ENCODE data around the gene NUFIP2. TPM values are rescaled to one million over a fixed set of nuclear protein-coding genes. Genes with fewer than 3 reads are reported as not detected.

NUFIP2 gene
- total RNA-seq, 1 experiment from 2014 or later = 106 TPM

DNA sequence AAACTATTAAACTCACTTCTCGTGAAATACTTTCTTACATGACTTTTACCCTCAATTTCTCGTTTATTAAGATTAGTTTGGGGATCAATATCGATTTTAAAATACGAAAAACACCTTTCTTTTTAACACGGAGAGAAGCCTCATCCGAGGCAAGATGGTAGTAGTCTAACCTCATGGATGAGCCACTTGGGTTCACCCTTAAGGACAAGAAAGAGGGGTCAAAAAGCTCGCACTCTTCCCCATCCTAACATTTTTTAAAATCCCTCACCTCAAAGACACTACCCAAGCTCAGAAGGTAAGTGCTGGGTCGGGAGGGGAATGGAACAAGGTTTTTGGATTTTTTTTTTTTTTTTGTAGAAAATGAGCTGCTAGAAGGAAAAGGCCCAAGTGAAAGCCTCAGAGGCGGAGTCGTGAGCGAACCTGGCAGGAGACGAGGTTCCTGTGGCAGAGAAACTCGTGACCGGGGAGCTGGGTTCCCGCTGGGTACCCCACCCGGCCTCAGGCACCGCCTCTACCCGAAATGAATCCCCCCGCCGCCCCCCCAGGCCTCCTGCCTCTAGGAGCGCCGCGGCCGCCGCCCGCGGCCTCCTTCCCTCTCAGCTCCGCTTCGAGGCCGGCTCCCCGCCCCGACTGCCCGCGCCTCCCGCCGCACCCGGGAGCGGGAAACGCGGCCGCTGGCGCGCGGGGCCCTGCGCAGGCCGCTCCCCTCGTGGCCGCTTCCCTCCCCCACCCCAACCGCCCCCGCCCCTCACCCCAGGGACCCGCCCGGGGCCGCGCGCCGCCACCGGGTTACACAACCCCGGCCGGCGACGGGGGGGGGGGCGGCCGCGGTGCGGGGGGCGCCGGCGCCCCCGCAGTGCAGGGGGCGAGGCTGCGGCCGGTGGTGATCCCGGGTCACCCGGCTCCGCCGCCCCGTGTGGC, 1.6 kb downstream of the NUFIP2 start:
- DNase-seq (ENCODE audit: low read depth, low spot score) = no peak
- intact Hi-C loops (cut with micrococcal nuclease; ENCODE audit: unreplicated experiment) (loop anchor here (5.0 kb wide), 1 partner anchor 100 kb away; the partner anchor contains the start of gene TAOK1), in situ Hi-C loops (cut with HindIII; ENCODE audit: low pct_unique_long_range_greater_than_20kb, low sequenced_read_pairs) (no loop called here)
- Histone ChIP-seq H3K27me3 (ENCODE audit: control insufficient read depth, insufficient read depth, low read length) (no peaks in the 10 kb centered on the region), H3K9me3 (ENCODE audit: control insufficient read depth, insufficient read depth, low read depth, low read length) (no peaks in the 10 kb centered on the region), H3K36me3 (ENCODE audit: control insufficient read depth, insufficient read depth, low read length) (peaks cover 21% of the 10 kb centered on the region), H3K4me1 (ENCODE audit: control insufficient read depth, insufficient read depth, low read length) (peaks cover 24% of the 10 kb centered on the region; the same call in 1 of the 2 replicates), H3K27ac (ENCODE audit: low read length) (peak overlapping the region; percentile 97), H3K4me3 (ENCODE audit: low read depth in 2 of 2, low read length in 2 of 2) (peak overlapping the region; percentile 85 to 96)
- no TSS peak for BruUV-seq (replicated peaks)
- TF ChIP-seq POLR2AphosphoS5 (IDR thresholded peaks at IDR 0.05; ENCODE audit: low read depth, low read length) (no peak), TCF7L2 (IDR thresholded peaks at IDR 0.05; ENCODE audit: low read depth, low read length) (no peak), REST (IDR thresholded peaks at IDR 0.05; ENCODE audit: insufficient read depth in 1 of 2, low read depth in 2 of 2, low read length in 1 of 2) (no peak), SIN3A (IDR thresholded peaks at IDR 0.05; ENCODE audit: borderline replicate concordance, insufficient read depth, low read depth, low read length) (no peak; the same call in 1 of the 2 replicates)
- TF ChIP-seq, protein P1, sequence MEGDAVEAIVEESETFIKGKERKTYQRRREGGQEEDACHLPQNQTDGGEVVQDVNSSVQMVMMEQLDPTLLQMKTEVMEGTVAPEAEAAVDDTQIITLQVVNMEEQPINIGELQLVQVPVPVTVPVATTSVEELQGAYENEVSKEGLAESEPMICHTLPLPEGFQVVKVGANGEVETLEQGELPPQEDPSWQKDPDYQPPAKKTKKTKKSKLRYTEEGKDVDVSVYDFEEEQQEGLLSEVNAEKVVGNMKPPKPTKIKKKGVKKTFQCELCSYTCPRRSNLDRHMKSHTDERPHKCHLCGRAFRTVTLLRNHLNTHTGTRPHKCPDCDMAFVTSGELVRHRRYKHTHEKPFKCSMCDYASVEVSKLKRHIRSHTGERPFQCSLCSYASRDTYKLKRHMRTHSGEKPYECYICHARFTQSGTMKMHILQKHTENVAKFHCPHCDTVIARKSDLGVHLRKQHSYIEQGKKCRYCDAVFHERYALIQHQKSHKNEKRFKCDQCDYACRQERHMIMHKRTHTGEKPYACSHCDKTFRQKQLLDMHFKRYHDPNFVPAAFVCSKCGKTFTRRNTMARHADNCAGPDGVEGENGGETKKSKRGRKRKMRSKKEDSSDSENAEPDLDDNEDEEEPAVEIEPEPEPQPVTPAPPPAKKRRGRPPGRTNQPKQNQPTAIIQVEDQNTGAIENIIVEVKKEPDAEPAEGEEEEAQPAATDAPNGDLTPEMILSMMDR (IDR thresholded peaks at IDR 0.05) = no peak
- POLR2A ChIA-PET = interaction anchor here (0.7 kb wide), 1 partner anchor 145 kb away, joined by 7 read pairs; no protein-coding TSS in a partner anchor
- ATAC-seq = peak; percentile 8
- CTCF ChIA-PET = interaction anchor here (0.6 to 1.1 kb wide), 5 partner anchors 17 to 298 kb away, joined by 3 to 8 read pairs (median 5); no protein-coding TSS in a partner anchor

- CTCF ChIA-PET = interaction anchor here (0.5 to 1.5 kb wide), 10 partner anchors 25 to 301 kb away, joined by 3 to 10 read pairs (median 4); partner anchors contain the start of genes CRYBA1 and MYO18A
- TSS peak; percentile 59 for BruUV-seq (replicated peaks)
- H3K9me3 ChIP-seq (ENCODE audit: control insufficient read depth, insufficient read depth, low read depth, low read length) = no peaks in the 10 kb centered on the region
- TF ChIP-seq REST (IDR thresholded peaks at IDR 0.05; ENCODE audit: insufficient read depth in 1 of 2, low read depth in 2 of 2, low read length in 1 of 2) = no peak
- no peak for TF ChIP-seq SIN3A (IDR thresholded peaks at IDR 0.05; ENCODE audit: borderline replicate concordance, insufficient read depth, low read depth, low read length)
- TF ChIP-seq POLR2AphosphoS5 (IDR thresholded peaks at IDR 0.05; ENCODE audit: low read depth, low read length) = 0 out of 2 replicates have a peak, but pooled peaks have one; percentile 15
- no peak for TF ChIP-seq TCF7L2 (IDR thresholded peaks at IDR 0.05; ENCODE audit: low read depth, low read length)
- TF ChIP-seq, protein P1 (IDR thresholded peaks at IDR 0.05) = peak; percentile 70; the same call in 1 of the 2 replicates
- H3K4me3 ChIP-seq (ENCODE audit: low read depth in 2 of 2, low read length in 2 of 2) = peak overlapping the region; percentile 85 to 96
- H3K27ac ChIP-seq (ENCODE audit: low read length) = peak overlapping the region; percentile 97
- peaks cover 32% of the 10 kb centered on the region for H3K36me3 ChIP-seq (ENCODE audit: control insufficient read depth, insufficient read depth, low read length)
- peaks cover 28% of the 10 kb centered on the region; the same call in 1 of the 2 replicates for H3K4me1 ChIP-seq (ENCODE audit: control insufficient read depth, insufficient read depth, low read length)
- POLR2A ChIA-PET = interaction anchor here (0.6 kb wide), 1 partner anchor 467 kb away, joined by 4 read pairs; no protein-coding TSS in a partner anchor
- in situ Hi-C loops (cut with HindIII; ENCODE audit: low pct_unique_long_range_greater_than_20kb, low sequenced_read_pairs) = no loop called here
- no peaks in the 10 kb centered on the region for H3K27me3 ChIP-seq (ENCODE audit: control insufficient read depth, insufficient read depth, low read length)
- DNase-seq (ENCODE audit: low read depth, low spot score) (peak; percentile 51), ATAC-seq (no peak)
- intact Hi-C loops (cut with micrococcal nuclease; ENCODE audit: unreplicated experiment) = loop anchor here (5.0 kb wide), 1 partner anchor 101 kb away; the partner anchor contains the start of gene TAOK1
Observed at GRCh38 chr17:29291163-29291752, 2.7 kb downstream of the NUFIP2 start.

Data from Panc1 (cell line).